ENCODE results near the gene PLEK.
A peak's percentile ranks its signal among the peaks of the same experiment; 100 is the strongest.

Gene PLEK

GRCh38 chr2:68420254-68420910, 55.3 kb downstream of the PLEK start:
- H3K27me3 ChIP-seq (replicated peaks; ENCODE audit: control insufficient read depth, insufficient read depth, low read length), result peaks cover 29% of the 10 kb centered on the region
- H3K4me3 ChIP-seq (ENCODE audit: low read length), result no peak overlapping the region
- no peaks in the 10 kb centered on the region for H3K4me1 ChIP-seq (ENCODE audit: control insufficient read depth, insufficient read depth, low read length)
- peak; percentile 69 for DNase-seq (ENCODE audit: low read depth)
- no peak overlapping the region for H3K9ac ChIP-seq (ENCODE audit: low read length)
- H3K36me3 ChIP-seq (ENCODE audit: control insufficient read depth, insufficient read depth, low read length, severe bottlenecking), result no peaks in the 10 kb centered on the region
- H3K9me3 ChIP-seq (ENCODE audit: control insufficient read depth, low read length), result peaks cover 2% of the 10 kb centered on the region

- Histone ChIP-seq H3K9ac (ENCODE audit: low read length) (no peak overlapping the region), H3K27me3 (replicated peaks; ENCODE audit: control insufficient read depth, insufficient read depth, low read length) (peaks cover 29% of the 10 kb centered on the region), H3K4me3 (ENCODE audit: low read length) (no peak overlapping the region), H3K36me3 (ENCODE audit: control insufficient read depth, insufficient read depth, low read length, severe bottlenecking) (no peaks in the 10 kb centered on the region), H3K9me3 (ENCODE audit: control insufficient read depth, low read length) (peaks cover 2% of the 10 kb centered on the region), H3K4me1 (ENCODE audit: control insufficient read depth, insufficient read depth, low read length) (peaks cover 10% of the 10 kb centered on the region)
- no peak for DNase-seq (ENCODE audit: low read depth)
These were observed 59.0 kb downstream of the PLEK start for GRCh38 chr2:68423966-68424650.

GRCh38 chr2:68425503-68425902, 60.4 kb downstream of the PLEK start:
- Histone ChIP-seq H3K27me3 (replicated peaks; ENCODE audit: control insufficient read depth, insufficient read depth, low read length) (peaks cover 26% of the 10 kb centered on the region), H3K9me3 (ENCODE audit: control insufficient read depth, low read length) (peaks cover 2% of the 10 kb centered on the region), H3K36me3 (ENCODE audit: control insufficient read depth, insufficient read depth, low read length, severe bottlenecking) (no peaks in the 10 kb centered on the region), H3K4me1 (ENCODE audit: control insufficient read depth, insufficient read depth, low read length) (peaks cover 10% of the 10 kb centered on the region), H3K9ac (ENCODE audit: low read length) (no peak overlapping the region), H3K4me3 (ENCODE audit: low read length) (no peak overlapping the region)
- DNase-seq (ENCODE audit: low read depth), result no peak

GRCh38 chr2:68426446-68426845, 61.4 kb downstream of the PLEK start:
- peaks cover 13% of the 10 kb centered on the region for H3K4me1 ChIP-seq (ENCODE audit: control insufficient read depth, insufficient read depth, low read length)
- H3K9me3 ChIP-seq (ENCODE audit: control insufficient read depth, low read length), result peaks cover 2% of the 10 kb centered on the region
- H3K4me3 ChIP-seq (ENCODE audit: low read length), result no peak overlapping the region
- no peak overlapping the region for H3K9ac ChIP-seq (ENCODE audit: low read length)
- H3K36me3 ChIP-seq (ENCODE audit: control insufficient read depth, insufficient read depth, low read length, severe bottlenecking), result no peaks in the 10 kb centered on the region
- peaks cover 22% of the 10 kb centered on the region for H3K27me3 ChIP-seq (replicated peaks; ENCODE audit: control insufficient read depth, insufficient read depth, low read length)
- no peak for DNase-seq (ENCODE audit: low read depth)

- Histone ChIP-seq H3K9ac (ENCODE audit: low read length) (no peak overlapping the region), H3K36me3 (ENCODE audit: control insufficient read depth, insufficient read depth, low read length, severe bottlenecking) (no peaks in the 10 kb centered on the region), H3K4me3 (ENCODE audit: low read length) (no peak overlapping the region), H3K27me3 (replicated peaks; ENCODE audit: control insufficient read depth, insufficient read depth, low read length) (peaks cover 16% of the 10 kb centered on the region), H3K9me3 (ENCODE audit: control insufficient read depth, low read length) (peaks cover 2% of the 10 kb centered on the region), H3K4me1 (ENCODE audit: control insufficient read depth, insufficient read depth, low read length) (peaks cover 18% of the 10 kb centered on the region)
- DNase-seq (ENCODE audit: low read depth), result peak; percentile 42
These were observed 61.9 kb downstream of the PLEK start for GRCh38 chr2:68426848-68427579.

- DNase-seq (ENCODE audit: low read depth), result no peak
- peaks cover 15% of the 10 kb centered on the region for H3K27me3 ChIP-seq (replicated peaks; ENCODE audit: control insufficient read depth, insufficient read depth, low read length)
- no peak overlapping the region for H3K4me3 ChIP-seq (ENCODE audit: low read length)
- H3K9ac ChIP-seq (ENCODE audit: low read length), result no peak overlapping the region
- peaks cover 2% of the 10 kb centered on the region for H3K9me3 ChIP-seq (ENCODE audit: control insufficient read depth, low read length)
- H3K4me1 ChIP-seq (ENCODE audit: control insufficient read depth, insufficient read depth, low read length), result peaks cover 18% of the 10 kb centered on the region
- H3K36me3 ChIP-seq (ENCODE audit: control insufficient read depth, insufficient read depth, low read length, severe bottlenecking), result no peaks in the 10 kb centered on the region
These were observed 63.0 kb downstream of the PLEK start for GRCh38 chr2:68428126-68428525.

GRCh38 chr2:68428746-68429145, 63.7 kb downstream of the PLEK start:
- H3K36me3 ChIP-seq (ENCODE audit: control insufficient read depth, insufficient read depth, low read length, severe bottlenecking), result no peaks in the 10 kb centered on the region
- peaks cover 18% of the 10 kb centered on the region for H3K4me1 ChIP-seq (ENCODE audit: control insufficient read depth, insufficient read depth, low read length)
- H3K9me3 ChIP-seq (ENCODE audit: control insufficient read depth, low read length), result peaks cover 2% of the 10 kb centered on the region

GRCh38 chr2:68429311-68429826, 64.3 kb downstream of the PLEK start:
- Histone ChIP-seq H3K9ac (ENCODE audit: low read length) (no peak overlapping the region), H3K27me3 (replicated peaks; ENCODE audit: control insufficient read depth, insufficient read depth, low read length) (peaks cover 6% of the 10 kb centered on the region), H3K4me1 (ENCODE audit: control insufficient read depth, insufficient read depth, low read length) (peaks cover 18% of the 10 kb centered on the region), H3K36me3 (ENCODE audit: control insufficient read depth, insufficient read depth, low read length, severe bottlenecking) (no peaks in the 10 kb centered on the region), H3K9me3 (ENCODE audit: control insufficient read depth, low read length) (no peaks in the 10 kb centered on the region), H3K4me3 (ENCODE audit: low read length) (no peak overlapping the region)
- DNase-seq (ENCODE audit: low read depth), result no peak

More at GRCh38 chr2:68428746-68429145, 63.7 kb downstream of the PLEK start:
- H3K27me3 ChIP-seq (replicated peaks; ENCODE audit: control insufficient read depth, insufficient read depth, low read length), result peaks cover 10% of the 10 kb centered on the region
- no peak overlapping the region for H3K4me3 ChIP-seq (ENCODE audit: low read length)
- no peak for DNase-seq (ENCODE audit: low read depth)
- H3K9ac ChIP-seq (ENCODE audit: low read length), result no peak overlapping the region

- Histone ChIP-seq H3K4me3 (ENCODE audit: low read length) (no peak overlapping the region), H3K9me3 (ENCODE audit: control insufficient read depth, low read length) (no peaks in the 10 kb centered on the region), H3K4me1 (ENCODE audit: control insufficient read depth, insufficient read depth, low read length) (peaks cover 35% of the 10 kb centered on the region), H3K27me3 (replicated peaks; ENCODE audit: control insufficient read depth, insufficient read depth, low read length) (no peaks in the 10 kb centered on the region), H3K36me3 (ENCODE audit: control insufficient read depth, insufficient read depth, low read length, severe bottlenecking) (no peaks in the 10 kb centered on the region), H3K9ac (ENCODE audit: low read length) (no peak overlapping the region)
- no peak for DNase-seq (ENCODE audit: low read depth)
These were observed 66.4 kb downstream of the PLEK start for GRCh38 chr2:68431316-68431972.

- Histone ChIP-seq H3K9me3 (ENCODE audit: control insufficient read depth, low read length) (no peaks in the 10 kb centered on the region), H3K27me3 (replicated peaks; ENCODE audit: control insufficient read depth, insufficient read depth, low read length) (no peaks in the 10 kb centered on the region), H3K36me3 (ENCODE audit: control insufficient read depth, insufficient read depth, low read length, severe bottlenecking) (no peaks in the 10 kb centered on the region), H3K9ac (ENCODE audit: low read length) (no peak overlapping the region), H3K4me3 (ENCODE audit: low read length) (no peak overlapping the region), H3K4me1 (ENCODE audit: control insufficient read depth, insufficient read depth, low read length) (peaks cover 34% of the 10 kb centered on the region)
- DNase-seq (ENCODE audit: low read depth), result no peak
These were observed 67.9 kb downstream of the PLEK start for GRCh38 chr2:68432696-68433658.

Data from adipocyte (in vitro differentiated cells).